ENCODE data around the gene POMGNT2. TPM values are rescaled to one million over a fixed set of nuclear protein-coding genes. Genes with fewer than 3 reads are reported as not detected.

POMGNT2 gene
- total and polyA plus RNA-seq, 2 of the 8 experiments (the other 6 are each of a cell fraction or from before 2014, with no cell fraction given), result 13.6 to 35.7 TPM

- CTCF ChIA-PET (ENCODE audit: partially characterized antibody), result interaction anchor here (1.3 to 1.5 kb wide), 2 partner anchors 24 to 99 kb away, joined by 3 to 5 read pairs; no protein-coding TSS in a partner anchor
Measured at GRCh38 chr3:43061101-43061895, 44.6 kb downstream of the POMGNT2 start.

More at GRCh38 chr3:43061101-43061895, 44.6 kb downstream of the POMGNT2 start:
- no peak overlapping the region for H3K18ac ChIP-seq (ENCODE audit: extremely low read depth, low read length)
- no peak overlapping the region for H4K8ac ChIP-seq (ENCODE audit: extremely low read depth, insufficient read depth, low read length)
- H3K9ac ChIP-seq (replicated peaks in 1 of 4; ENCODE audit: extremely low read depth in 1 of 4, low read depth in 3 of 4, low read length in 3 of 4), result no peak overlapping the region
- no peak overlapping the region for H2BK5ac ChIP-seq (ENCODE audit: low read depth, low read length)
- H3K27me3 ChIP-seq (replicated peaks in 1 of 4; ENCODE audit: control insufficient read depth in 3 of 4, extremely low read depth in 1 of 4, insufficient read depth in 3 of 4, low read length in 3 of 4), result no peaks in the 10 kb centered on the region
- DNase-seq (ENCODE audit: low read depth in 1 of 2, low spot score in 2 of 2), result no peak
- H3K4ac ChIP-seq (replicated peaks; ENCODE audit: insufficient read length, low read depth, low read length), result no peak overlapping the region
- FAIRE-seq, result no peak
- H2BK120ac ChIP-seq (replicated peaks; ENCODE audit: low read depth, low read length), result no peak overlapping the region
- no peak overlapping the region for H2BK12ac ChIP-seq (ENCODE audit: low read depth, low read length)
- no peak overlapping the region for H4K5ac ChIP-seq (ENCODE audit: insufficient read length, low read depth, low read length)
- H3K14ac ChIP-seq (ENCODE audit: insufficient read length), result no peak overlapping the region
- H3K9me3 ChIP-seq (ENCODE audit: insufficient read depth in 2 of 2, low read depth in 1 of 2, low read length in 1 of 2), result peaks cover 3 to 21% of the 10 kb centered on the region in 2 experiments; a peak in 2 of 4 replicates
- no peaks in the 10 kb centered on the region for H3K79me2 ChIP-seq (ENCODE audit: control insufficient read depth in 1 of 2, insufficient read depth in 2 of 2, low read length in 2 of 2)
- TF ChIP-seq HDAC6 (IDR thresholded peaks at IDR 0.05; ENCODE audit: low read depth, low read length) (no peak), HDAC2 (IDR thresholded peaks at IDR 0.05; ENCODE audit: borderline replicate concordance in 1 of 2, low read depth in 2 of 2, low read length in 2 of 2) (no peak), SP1 (IDR thresholded peaks at IDR 0.05; ENCODE audit: low read depth, low read length) (no peak), BACH1 (IDR thresholded peaks at IDR 0.05; ENCODE audit: low read length) (no peak), POLR2A (IDR thresholded peaks at IDR 0.05; ENCODE audit: control extremely low read depth in 1 of 2, low read depth in 2 of 2, low read length in 2 of 2) (no peak)
- no peaks in the 10 kb centered on the region for H3K23me2 ChIP-seq (ENCODE audit: low read depth, low read length)
- H3K4me1 ChIP-seq (replicated peaks in 1 of 4; ENCODE audit: control insufficient read depth in 3 of 4, insufficient read depth in 4 of 4, low read length in 3 of 4), result peaks cover 0 to 3% (median 0%) of the 10 kb centered on the region in 4 experiments; a peak in 1 of 7 replicates
- no peak overlapping the region for H3K4me3 ChIP-seq (ENCODE audit: extremely low read depth in 1 of 4, insufficient read depth in 2 of 4, low read depth in 3 of 4, low read length in 4 of 4)
- peaks cover 0 to 4% (median 2%) of the 10 kb centered on the region in 4 experiments; a peak in 3 of 8 replicates for H3K36me3 ChIP-seq (ENCODE audit: control insufficient read depth in 2 of 4, insufficient read depth in 4 of 4, low read length in 3 of 4)
- WGBS, 2 experiments (ENCODE audit: extremely low coverage in 1 of 2, insufficient coverage in 1 of 2, insufficient read length in 1 of 2, insufficient replicate concordance in 2 of 2, low coverage in 1 of 2, low lambda C conversion rate in 2 of 2, missing lambda C conversion rate in 1 of 2), result 91% methylated on average over 8 of the region's 8 CpGs; no CpG with 5 or more reads in 1 of the 2 experiments
- no peak overlapping the region for H2BK15ac ChIP-seq (ENCODE audit: low read length)
- H3K56ac ChIP-seq (replicated peaks; ENCODE audit: insufficient read length, low read depth, low read length), result no peak overlapping the region
- no peaks in the 10 kb centered on the region for H4K20me1 ChIP-seq (replicated peaks in 1 of 2; ENCODE audit: control insufficient read depth in 1 of 2, insufficient read depth in 2 of 2, low read length in 2 of 2)
- POLR2A ChIA-PET (ENCODE audit: partially characterized antibody), result no interaction called here
- H2BK20ac ChIP-seq (ENCODE audit: low read length), result no peak overlapping the region
- H2AFZ ChIP-seq (ENCODE audit: low read length), result no peak overlapping the region
- no peak overlapping the region for H3K27ac ChIP-seq (ENCODE audit: low read depth, low read length)
- H2AK5ac ChIP-seq (ENCODE audit: low read depth, low read length), result no peak overlapping the region
- no peak overlapping the region for H3K23ac ChIP-seq (ENCODE audit: insufficient read length)
- no peak overlapping the region for H3K4me2 ChIP-seq (ENCODE audit: insufficient read depth in 1 of 2, low read depth in 2 of 2, low read length in 2 of 2)
- no peaks in the 10 kb centered on the region for H3K79me1 ChIP-seq (ENCODE audit: low read depth, low read length)
- H4K91ac ChIP-seq (replicated peaks; ENCODE audit: insufficient read length, low read length), result no peak overlapping the region
